OCI-LY3 (cell line): Measurements from ENCODE around the gene NXF2B.
A peak's percentile ranks its signal among the peaks of the same experiment; 100 is the strongest.

Experiments used
- CTCF ChIP-seq: fragments of 200-600, 300-600 bp; sonication (generic); IDR thresholded peaks from 2 replicates; pipeline ENCODE4 v1.5.1; 2014; ENCODE audit warnings: antibody characterized with exemption, low read length, low read depth
- EZH2phosphoT487 ChIP-seq: fragments of 200-600 bp; shearing (Covaris generic); IDR thresholded peaks from 2 replicates; pipeline ENCODE4 v1.6.1; 2018; ENCODE audit warnings: antibody characterized with exemption, mixed run types, low read depth

GRCh38 chrX:102345916-102346315 is 93.9 kb downstream of the NXF2B start:
- TF ChIP-seq CTCF (peak; percentile 48), EZH2phosphoT487 (no peak)
